ENCODE measurements around the gene BATF.

- TF ChIP-seq CTCF (conservative IDR thresholded peaks at IDR 0.05) (no peak), EZH2 (IDR thresholded peaks at IDR 0.05; ENCODE audit: low read depth) (no peak)
Measured at GRCh38 chr14:75531256-75531655, 9.0 kb downstream of the BATF start.
